ENCODE results near the gene EFNB1.

GRCh38 chrX:68807818-68808217 is 21.0 kb upstream of the EFNB1 start:
- TF ChIP-seq CTCF (IDR thresholded peaks at IDR 0.05) (peak; percentile 20 to 51 (median 44)), POLR2A (IDR thresholded peaks at IDR 0.05) (no peak)
